Cardiac fibroblast (primary cell): ENCODE measurements around the gene ULK4.
"Not testable (repeated sequence)": the region's sequence is repeated elsewhere in the genome, so short reads cannot be mapped to it uniquely, and the experiment has no call there.

Source experiments
- DNase-seq, 2 donors: peaks; one replicate each; pipeline versions ENCODE4 v3.0.0 to v3.0.0-alpha.2; 2010; ENCODE audit warnings: low read depth in 2 of 2
- H3K4me3 ChIP-seq, 2 donors: replicated peaks in 1 of 2; 1 replicate in 1 of 2; 2 replicates in 1 of 2; pipeline ENCODE4 v1.5.1; 2011; ENCODE audit warnings: low read depth in 2 of 2, low read length in 2 of 2, mild to moderate bottlenecking in 2 of 2, moderate library complexity in 1 of 2
- CTCF ChIP-seq: IDR thresholded peaks from one replicate; pipeline ENCODE4 v1.5.1; 2011; ENCODE audit warnings: low read depth, mild to moderate bottlenecking, low read length, inconsistent platforms

The ULK4 gene

GRCh38 chr3:41450416-41451231, 511.3 kb downstream of the ULK4 start:
- no peak overlapping the region for H3K4me3 ChIP-seq
- DNase-seq, result no peak
- no peak for TF ChIP-seq CTCF

- DNase-seq, result no peak
- TF ChIP-seq CTCF, result no peak
- H3K4me3 ChIP-seq, result no peak overlapping the region
Measured at GRCh38 chr3:41448396-41448795, 513.5 kb downstream of the ULK4 start.

- no peak for DNase-seq
- no peak for TF ChIP-seq CTCF
Measured at GRCh38 chr3:41447701-41448100, 514.2 kb downstream of the ULK4 start.

GRCh38 chr3:41446316-41446715, 515.6 kb downstream of the ULK4 start:
- DNase-seq, H3K4me3 ChIP-seq: not testable (repeated sequence)

More at GRCh38 chr3:41447701-41448100, 514.2 kb downstream of the ULK4 start:
- H3K4me3 ChIP-seq, result no peak overlapping the region

- DNase-seq, result no peak
- no peak overlapping the region for H3K4me3 ChIP-seq
Measured at GRCh38 chr3:41441568-41441967, 520.3 kb downstream of the ULK4 start.

GRCh38 chr3:41441139-41441538, 520.8 kb downstream of the ULK4 start:
- no peak for DNase-seq
- H3K4me3 ChIP-seq, result no peak overlapping the region
- TF ChIP-seq CTCF, result no peak

More at GRCh38 chr3:41441568-41441967, 520.3 kb downstream of the ULK4 start:
- no peak for TF ChIP-seq CTCF

GRCh38 chr3:41436983-41437382, 524.9 kb downstream of the ULK4 start:
- TF ChIP-seq CTCF, result no peak
- no peak for DNase-seq
- H3K4me3 ChIP-seq, result no peak overlapping the region
